ENCODE results near the gene RANBP17.
A peak's percentile ranks its signal among the peaks of the same experiment; 100 is the strongest.
"Not testable (repeated sequence)": the region's sequence is repeated elsewhere in the genome, so short reads cannot be mapped to it uniquely, and the experiment has no call there.

RANBP17 gene

DNA sequence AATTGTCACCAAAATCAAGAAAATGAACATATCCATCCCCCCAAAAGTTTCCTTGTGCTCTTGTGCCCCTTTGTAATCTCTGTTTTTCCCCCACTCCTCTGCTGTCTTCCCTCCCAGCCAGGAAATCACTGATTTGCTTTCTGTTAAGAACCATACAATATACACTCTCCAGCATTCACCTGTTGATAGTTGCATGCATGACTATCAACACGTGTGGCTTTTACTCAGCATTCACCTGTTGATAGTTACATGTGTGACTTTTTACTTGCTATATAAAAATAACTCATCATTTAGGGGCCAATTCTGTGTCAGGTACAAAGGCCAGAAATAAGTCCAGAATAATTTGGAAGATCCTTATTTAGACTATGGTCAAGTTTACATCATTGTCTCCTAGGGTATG, 6.0 kb downstream of the RANBP17 start:
- no peak for DNase-seq

DNA sequence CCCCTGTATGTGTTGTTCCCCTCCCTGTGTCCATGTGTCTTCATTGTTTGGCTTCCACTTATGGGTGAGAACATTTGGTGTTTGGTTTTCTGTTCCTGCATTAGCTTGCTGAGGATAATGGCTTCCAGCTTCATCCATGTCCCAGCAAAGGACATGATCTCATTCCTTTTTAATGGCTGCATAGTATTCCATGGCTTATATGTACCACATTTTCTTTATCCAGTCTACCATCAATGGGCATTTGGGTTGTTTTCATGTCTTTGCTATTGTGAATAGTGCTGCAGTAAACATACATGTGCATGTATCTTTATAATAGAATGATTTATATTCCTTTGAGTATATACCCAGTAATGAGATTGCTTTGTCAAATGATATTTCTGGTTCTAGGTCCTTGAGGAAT, 8.6 kb downstream of the RANBP17 start:
- not testable (repeated sequence) for DNase-seq

- DNase-seq: no peak
These were observed 12.2 kb downstream of the RANBP17 start for GRCh38 chr5:170874017-170874416.

GRCh38 chr5:170875811-170876210, 14.0 kb downstream of the RANBP17 start:
- DNase-seq: no peak

- DNase-seq: no peak
These were observed 18.3 kb downstream of the RANBP17 start for GRCh38 chr5:170880084-170880483.

DNA sequence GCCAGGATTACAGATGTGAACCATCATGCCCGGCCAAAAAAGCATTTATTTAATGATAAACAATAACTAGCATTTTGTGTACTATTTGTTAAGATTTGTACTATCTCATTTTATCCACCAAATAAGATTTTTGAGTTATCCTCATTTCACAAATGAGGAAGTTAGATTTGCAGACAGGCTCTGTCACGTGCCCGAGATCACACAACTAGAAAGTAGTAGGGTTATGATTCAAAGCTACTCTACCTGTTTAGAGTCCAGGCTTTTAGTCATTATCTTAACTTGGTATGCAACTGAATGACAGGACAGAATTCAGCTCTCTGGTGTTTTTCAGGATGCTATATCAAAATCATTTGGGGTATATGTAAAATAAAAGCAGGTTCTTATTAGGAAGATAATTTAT, 20.5 kb downstream of the RANBP17 start:
- DNase-seq: no peak

GRCh38 chr5:170885256-170885655, 23.4 kb downstream of the RANBP17 start:
- no peak for DNase-seq

GRCh38 chr5:170885809-170886208, 24.0 kb downstream of the RANBP17 start:
- peak; percentile 1 for DNase-seq

DNA sequence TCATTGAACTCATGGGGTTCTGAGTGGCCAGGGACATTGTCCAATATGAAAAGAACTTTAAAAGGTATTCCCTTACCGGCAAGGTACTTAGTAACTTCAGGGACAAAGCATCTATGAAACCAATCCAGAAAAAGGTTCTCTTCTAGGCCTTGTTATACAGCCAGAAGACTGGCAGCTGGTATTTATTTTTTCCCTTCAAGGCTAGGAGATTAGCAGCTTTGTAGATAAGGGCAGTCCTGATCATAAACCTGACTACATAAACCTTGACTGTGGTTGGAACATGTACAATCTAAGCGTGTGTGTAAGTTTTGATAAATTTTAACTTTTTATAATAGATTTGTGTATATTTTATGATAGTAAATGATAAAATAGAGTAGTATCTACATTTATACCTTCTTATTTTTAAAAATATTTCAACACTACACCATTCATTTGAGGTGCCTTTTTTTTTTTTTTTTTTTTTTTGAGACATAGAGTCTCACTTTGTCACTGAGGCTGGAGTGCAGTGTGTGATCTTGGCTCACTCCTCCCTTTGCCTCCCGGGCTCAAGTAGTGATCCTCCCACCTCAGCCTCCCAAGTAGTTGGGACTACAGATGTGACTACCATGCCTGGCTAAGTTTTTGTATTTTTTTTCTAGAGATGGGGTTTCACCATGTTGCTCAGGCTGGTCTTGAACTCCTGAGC, 24.5 kb downstream of the RANBP17 start:
- DNase-seq: no peak

DNA sequence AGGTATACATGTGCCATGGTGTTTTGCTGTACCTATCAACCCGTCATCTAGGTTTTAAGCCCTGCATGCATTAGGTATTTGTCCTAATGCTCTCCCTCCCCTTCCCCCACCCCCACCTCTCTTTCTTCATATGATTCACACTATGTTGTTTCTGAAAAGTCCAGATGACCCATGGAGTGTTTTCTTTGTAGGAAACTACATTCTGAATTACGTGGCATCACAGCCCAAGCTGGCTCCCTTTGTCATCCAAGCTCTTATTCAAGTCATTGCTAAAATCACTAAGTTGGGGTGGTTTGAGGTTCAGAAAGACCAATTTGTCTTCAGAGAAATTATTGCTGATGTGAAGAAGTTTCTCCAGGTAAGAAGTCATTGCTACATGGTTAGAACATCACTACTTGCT, 30.4 kb downstream of the RANBP17 start:
- DNase-seq: no peak

DNA sequence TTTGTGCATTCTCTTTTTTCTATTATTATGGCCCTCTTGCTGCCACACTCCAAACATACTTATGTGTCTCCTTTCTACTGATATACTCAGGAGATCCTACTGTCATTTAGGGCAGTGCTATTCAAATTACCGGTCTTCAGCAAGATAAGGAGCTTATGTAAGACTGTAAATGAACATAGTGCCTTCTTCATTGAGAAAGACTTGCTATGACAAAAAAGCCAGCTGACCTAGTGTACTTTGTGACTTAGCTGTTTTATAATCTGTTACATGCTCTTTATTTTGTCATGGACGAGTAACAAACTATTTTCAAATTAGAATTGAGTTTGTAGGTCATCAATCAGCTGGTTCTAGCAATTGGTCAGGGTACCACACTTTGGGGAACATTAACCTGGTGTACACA, 32.8 kb downstream of the RANBP17 start:
- no peak for DNase-seq

- DNase-seq: no peak
These were observed 35.0 kb downstream of the RANBP17 start for GRCh38 chr5:170896779-170897178.

DNA sequence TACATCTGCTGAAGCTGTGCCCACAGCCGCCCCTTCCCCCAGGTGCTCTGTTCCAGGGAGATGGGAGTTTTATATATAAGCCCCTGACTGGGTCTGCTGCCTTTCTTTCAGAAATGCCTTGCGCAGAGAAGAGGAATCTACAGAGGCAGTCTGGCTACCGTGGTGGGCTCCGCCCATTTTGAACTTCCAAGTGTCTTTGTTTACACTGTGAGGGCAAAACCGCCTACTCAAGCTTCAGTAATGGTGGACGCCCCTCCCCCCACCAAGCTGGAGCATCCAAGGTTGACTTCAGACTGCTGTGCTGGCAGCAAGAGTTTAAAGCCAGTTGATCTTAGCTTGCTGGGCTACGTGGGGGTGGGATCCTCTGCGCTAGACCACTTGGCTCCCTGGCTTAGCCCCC, 41.3 kb downstream of the RANBP17 start:
- DNase-seq: no peak

GRCh38 chr5:170907758-170908157, 45.9 kb downstream of the RANBP17 start:
- DNase-seq: no peak

DNA sequence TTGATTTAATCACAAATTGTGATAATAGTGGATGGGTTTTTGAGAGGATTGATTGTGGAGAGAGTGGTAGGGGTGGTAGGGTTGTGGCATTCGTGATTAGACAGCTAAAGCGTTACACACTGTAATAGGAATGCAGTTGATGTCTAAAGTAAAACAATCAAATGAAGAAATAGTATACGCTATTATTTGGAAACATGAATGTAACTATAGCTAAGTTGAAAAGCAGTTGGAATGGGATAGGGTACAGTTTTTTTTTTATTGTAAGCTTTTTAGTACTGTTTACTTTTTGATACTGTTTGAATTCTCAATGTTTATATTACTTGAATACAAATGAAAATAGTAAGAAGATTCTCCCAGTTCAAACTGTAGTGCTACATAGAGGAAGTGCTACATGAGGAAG, 51.8 kb downstream of the RANBP17 start:
- no peak for DNase-seq

DNA sequence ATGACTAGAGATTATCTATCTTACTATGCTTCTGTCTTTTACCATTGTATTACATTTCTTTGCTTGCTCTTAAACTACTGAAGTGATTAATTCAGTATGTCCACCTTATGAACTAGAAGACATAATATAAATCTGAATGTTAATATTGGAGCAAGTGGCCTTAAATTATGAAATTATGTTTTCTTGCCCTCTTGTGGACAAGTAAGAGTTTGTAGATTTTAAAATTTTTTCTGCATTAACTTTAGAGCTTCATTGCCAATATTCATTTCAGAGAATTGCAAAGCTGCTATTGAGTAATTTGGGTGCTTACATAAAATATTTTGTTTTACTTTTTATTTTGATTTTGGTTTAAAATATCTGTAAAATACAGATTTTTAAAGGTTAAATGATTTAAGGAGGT, 55.3 kb downstream of the RANBP17 start:
- no peak for DNase-seq

- no peak for DNase-seq
These were observed 58.4 kb downstream of the RANBP17 start for GRCh38 chr5:170920196-170920595.

- DNase-seq: peak; percentile 37
These were observed 60.5 kb downstream of the RANBP17 start for GRCh38 chr5:170922331-170922730.

DNA sequence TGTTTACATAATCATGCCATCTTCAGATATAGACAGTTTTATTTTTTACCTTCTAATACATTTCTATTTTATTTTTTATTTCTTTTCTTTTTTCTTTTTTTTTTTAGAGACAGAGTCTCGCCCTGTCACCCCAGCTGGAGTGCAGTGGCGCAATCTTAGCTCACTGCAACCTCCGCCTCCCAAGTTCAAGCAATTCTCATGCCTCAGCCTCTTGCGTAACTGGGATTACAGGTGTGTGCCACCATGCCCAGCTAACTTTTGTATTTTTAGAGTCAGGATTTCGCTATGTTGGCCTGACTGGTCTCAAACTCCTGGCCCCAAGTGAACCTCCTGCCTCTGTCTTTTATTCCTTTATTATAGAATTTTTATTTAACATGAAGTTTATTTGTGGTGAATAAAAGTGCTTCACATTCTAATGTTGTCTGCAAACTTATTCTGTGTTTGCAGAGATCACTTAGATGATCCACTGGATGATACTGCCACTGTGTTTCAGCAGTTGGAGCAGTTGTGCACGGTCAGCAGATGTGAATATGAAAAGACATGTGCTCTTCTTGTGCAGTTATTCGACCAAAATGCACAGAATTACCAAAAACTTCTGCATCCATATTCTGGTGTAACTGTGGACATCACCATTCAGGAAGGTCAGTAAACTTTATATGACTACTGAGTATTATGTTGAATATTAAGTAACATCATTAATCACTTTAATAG, 62.2 kb downstream of the RANBP17 start:
- no peak for DNase-seq

GRCh38 chr5:170935534-170936218, 73.9 kb downstream of the RANBP17 start:
- DNase-seq: not testable (repeated sequence)

DNA sequence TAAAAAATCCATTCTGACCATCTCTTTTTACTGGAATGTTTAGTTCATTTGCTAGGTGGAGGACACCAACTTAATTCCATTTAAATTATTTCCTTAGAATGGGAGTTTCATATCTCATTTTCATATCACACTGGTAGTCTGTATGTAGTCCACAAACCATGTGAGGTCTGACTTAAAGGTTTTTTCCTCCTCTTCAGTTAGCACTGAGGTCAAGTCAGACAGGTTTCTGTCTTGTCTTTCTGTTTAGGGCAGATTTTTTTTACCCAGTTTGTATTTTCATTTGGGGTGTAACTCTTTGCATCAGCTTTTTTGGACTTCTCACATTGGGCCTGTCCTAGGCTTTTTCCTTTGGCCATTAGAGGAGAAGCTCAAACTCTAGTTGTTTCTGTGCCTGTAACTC, 75.3 kb downstream of the RANBP17 start:
- DNase-seq: no peak

DNA sequence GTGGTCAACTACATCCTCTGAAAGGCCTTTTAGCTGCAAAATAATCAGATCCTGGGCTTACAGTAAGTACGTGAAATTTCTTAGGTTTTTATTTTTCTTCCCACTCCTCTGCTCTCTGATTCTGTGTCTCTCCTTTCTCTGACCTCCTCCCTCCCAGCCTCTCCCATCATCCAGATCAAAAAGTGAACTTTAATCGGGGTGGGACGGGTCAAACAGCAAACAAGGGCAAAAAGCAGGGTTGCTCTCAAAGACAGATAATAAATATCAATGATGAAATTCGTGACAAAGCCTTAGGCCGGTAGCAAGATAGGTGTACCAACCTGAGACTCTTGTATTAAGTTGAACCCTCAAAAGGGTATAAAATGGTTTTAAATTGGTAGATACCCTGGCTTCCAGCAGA, 76.1 kb downstream of the RANBP17 start:
- no peak for DNase-seq

GRCh38 chr5:170939178-170939577, 77.4 kb downstream of the RANBP17 start:
- DNase-seq: no peak

- no peak for DNase-seq
These were observed 80.0 kb downstream of the RANBP17 start for GRCh38 chr5:170941788-170942187.
